HG03575 (cell line): Measurements from ENCODE around the gene RARB.

Source experiments
- ATAC-seq: cut with Tn5 transposase; IDR thresholded peaks from one replicate; pipeline ENCODE4 v1.9.1; 2021; ENCODE audit not compliant: unreplicated experiment, insufficient number of reproducible peaks, low FRiP score; ENCODE audit errors: extremely low read depth

The RARB gene

GRCh38 chr3:25441234-25441856 is 13.3 kb downstream of the RARB start:
- ATAC-seq: no peak

GRCh38 chr3:25442486-25442885 is 14.4 kb downstream of the RARB start:
- ATAC-seq: no peak

- ATAC-seq: no peak
These were observed 16.2 kb downstream of the RARB start for GRCh38 chr3:25444273-25444672.

- no peak for ATAC-seq
These were observed 17.7 kb downstream of the RARB start for GRCh38 chr3:25445731-25446130.

- no peak for ATAC-seq
These were observed 19.2 kb downstream of the RARB start for GRCh38 chr3:25447285-25447684.

- no peak for ATAC-seq
These were observed 19.9 kb downstream of the RARB start for GRCh38 chr3:25447925-25448324.

- no peak for ATAC-seq
These were observed 21.0 kb downstream of the RARB start for GRCh38 chr3:25448750-25449692.

GRCh38 chr3:25449857-25450256 is 21.8 kb downstream of the RARB start:
- no peak for ATAC-seq

- no peak for ATAC-seq
These were observed 24.1 kb downstream of the RARB start for GRCh38 chr3:25452192-25452591.

GRCh38 chr3:25452740-25453139 is 24.7 kb downstream of the RARB start:
- no peak for ATAC-seq

- ATAC-seq: no peak
These were observed 25.5 kb downstream of the RARB start for GRCh38 chr3:25453619-25454004.

- no peak for ATAC-seq
These were observed 26.2 kb downstream of the RARB start for GRCh38 chr3:25454005-25454927.

GRCh38 chr3:25455441-25456132 is 27.5 kb downstream of the RARB start:
- no peak for ATAC-seq

GRCh38 chr3:25456723-25457670 is 28.9 kb downstream of the RARB start:
- no peak for ATAC-seq

- no peak for ATAC-seq
These were observed 29.8 kb downstream of the RARB start for GRCh38 chr3:25457671-25458419.

- ATAC-seq: no peak
These were observed 30.4 kb downstream of the RARB start for GRCh38 chr3:25458420-25458814.

- ATAC-seq: peak; percentile 99
These were observed 32.7 kb downstream of the RARB start for GRCh38 chr3:25460751-25461150.
